Measurements from ENCODE around the gene PPP3CA.

The PPP3CA gene

GRCh38 chr4:100977274-100977673, 370.1 kb downstream of the PPP3CA start:
- TF ChIP-seq CREB1 (IDR thresholded peaks at IDR 0.05; ENCODE audit: low read depth) (no peak), FOXM1 (IDR thresholded peaks at IDR 0.05; ENCODE audit: borderline replicate concordance, low read depth) (no peak), REST (IDR thresholded peaks at IDR 0.05; ENCODE audit: low read depth) (no peak), EP300 (IDR thresholded peaks at IDR 0.05; ENCODE audit: borderline replicate concordance) (no peak), MAX (IDR thresholded peaks at IDR 0.05) (no peak), TCF12 (IDR thresholded peaks at IDR 0.05; ENCODE audit: low read depth) (no peak), ZBTB7A (IDR thresholded peaks at IDR 0.05; ENCODE audit: low read depth) (no peak), YY1 (IDR thresholded peaks at IDR 0.05; ENCODE audit: low read depth) (no peak), TAF1 (IDR thresholded peaks at IDR 0.05; ENCODE audit: low read depth) (no peak), USF1 (IDR thresholded peaks at IDR 0.05) (no peak), CEBPB (IDR thresholded peaks at IDR 0.05) (no peak), EGR1 (IDR thresholded peaks at IDR 0.05) (no peak), RAD21 (IDR thresholded peaks at IDR 0.05; ENCODE audit: low read depth) (no peak), NFIC (IDR thresholded peaks at IDR 0.05) (no peak), TEAD4 (IDR thresholded peaks at IDR 0.05) (no peak)
